Effector CD4-positive, alpha-beta T cell (primary cell): ENCODE results near the gene DUSP15. TPM values are rescaled to one million over a fixed set of nuclear protein-coding genes. Genes with fewer than 3 reads are reported as not detected.
"Not testable (repeated sequence)": the region's sequence is repeated elsewhere in the genome, so short reads cannot be mapped to it uniquely, and the experiment has no call there.

ENCODE experiments used
- DNase-seq: peaks from one replicate; pipeline ENCODE4 v3.0.0-alpha.2; 2020
- total RNA-seq: gene quantifications from one replicate; lab custom pipeline; 2026; lab: John Stamatoyannopoulos, UW

The DUSP15 gene
- not detected for total RNA-seq

DNA sequence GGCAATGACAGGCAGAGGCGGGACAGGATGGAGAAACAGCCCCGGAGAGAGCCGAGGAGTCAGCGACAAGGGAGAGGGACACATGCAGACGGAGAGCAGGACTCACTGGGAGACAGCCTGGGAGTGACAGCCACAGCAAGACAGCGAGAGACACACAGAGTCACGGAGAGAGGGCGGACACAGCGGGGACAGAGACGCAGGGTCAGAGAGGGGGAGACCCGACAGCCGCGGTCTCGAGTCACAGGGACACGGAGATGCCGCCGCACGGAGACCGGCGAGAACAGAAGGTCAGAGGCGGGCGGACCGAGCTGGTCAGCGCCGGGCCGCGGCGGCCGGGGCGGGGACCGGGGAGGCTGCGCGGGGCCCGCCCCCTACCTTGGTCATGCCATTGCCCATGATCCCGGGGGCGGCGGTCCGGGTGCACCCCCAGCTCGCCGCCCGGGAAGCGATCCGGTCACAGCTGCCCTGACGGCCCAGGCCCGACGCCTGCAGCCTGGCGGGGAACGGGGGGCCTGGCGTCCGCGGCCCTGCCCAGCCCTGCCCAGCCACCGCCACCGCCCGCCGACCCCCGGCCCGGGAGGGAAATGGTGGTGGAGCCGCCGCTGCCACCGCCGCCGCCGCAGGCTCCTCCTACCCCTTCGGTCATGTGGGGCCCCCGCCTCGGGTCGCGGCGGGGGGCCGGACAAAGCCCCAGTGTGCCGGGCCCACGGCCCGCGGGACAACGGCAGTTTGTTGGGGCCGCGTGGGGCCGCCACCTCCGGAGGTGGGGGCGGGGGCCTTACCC is at the start of gene DUSP15, which contains the start of gene TTLL9:
Gene DUSP15 (minus strand): TSS at position 586 of the 784 bp plus-strand sequence. CDS start 190 bp downstream, at position 396.
Gene TTLL9 (plus strand): TSS at position 693 of the 784 bp plus-strand sequence. CDS start 493 bp downstream, outside the sequence.
- no peak for DNase-seq

DNA sequence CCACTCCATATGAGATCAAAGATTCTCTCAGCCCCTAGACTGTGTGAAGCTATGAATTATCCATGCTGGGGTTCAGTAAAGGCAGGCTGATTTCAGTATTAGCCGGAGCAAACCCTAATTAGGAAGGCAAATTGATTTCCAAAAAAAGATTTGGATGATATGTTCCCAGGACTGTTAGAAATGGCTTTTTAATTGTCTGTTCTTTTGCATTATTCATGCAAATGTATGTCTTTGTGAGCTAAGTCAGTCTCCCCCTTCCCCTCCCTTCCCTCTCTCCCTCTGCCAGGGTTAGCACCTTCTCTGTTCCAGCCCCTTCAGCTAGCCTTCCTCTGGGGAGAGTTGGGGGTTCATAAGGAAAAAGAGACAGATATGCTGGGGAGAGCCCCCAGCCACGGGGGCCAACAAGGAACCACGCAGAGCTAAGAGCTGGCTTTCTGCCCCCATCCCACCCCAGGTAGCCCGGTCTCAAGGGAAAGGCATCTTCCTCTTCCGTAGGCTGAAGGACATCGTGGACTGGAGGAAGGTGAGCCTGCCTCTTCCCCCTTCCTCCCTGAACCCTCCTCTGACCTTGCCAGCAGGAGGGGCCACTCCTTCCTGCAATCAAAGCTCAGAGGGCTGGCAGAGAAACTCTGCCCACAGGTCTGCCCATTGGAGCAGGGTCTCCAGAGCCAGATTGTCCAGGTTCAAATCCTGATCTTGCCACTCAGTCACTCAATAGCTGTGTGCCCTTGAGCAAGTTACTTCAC is 49.3 kb upstream of the DUSP15 start:
- DNase-seq = no peak

GRCh38 chr20:31918466-31919105 is 48.3 kb upstream of the DUSP15 start:
- no peak for DNase-seq

GRCh38 chr20:31917962-31918412 is 47.7 kb upstream of the DUSP15 start:
- not testable (repeated sequence) for DNase-seq

GRCh38 chr20:31916708-31917107 is 46.4 kb upstream of the DUSP15 start:
- DNase-seq = no peak

GRCh38 chr20:31915491-31916280 is 45.4 kb upstream of the DUSP15 start:
- DNase-seq = no peak

GRCh38 chr20:31914170-31914569 is 43.8 kb upstream of the DUSP15 start:
- no peak for DNase-seq

DNA sequence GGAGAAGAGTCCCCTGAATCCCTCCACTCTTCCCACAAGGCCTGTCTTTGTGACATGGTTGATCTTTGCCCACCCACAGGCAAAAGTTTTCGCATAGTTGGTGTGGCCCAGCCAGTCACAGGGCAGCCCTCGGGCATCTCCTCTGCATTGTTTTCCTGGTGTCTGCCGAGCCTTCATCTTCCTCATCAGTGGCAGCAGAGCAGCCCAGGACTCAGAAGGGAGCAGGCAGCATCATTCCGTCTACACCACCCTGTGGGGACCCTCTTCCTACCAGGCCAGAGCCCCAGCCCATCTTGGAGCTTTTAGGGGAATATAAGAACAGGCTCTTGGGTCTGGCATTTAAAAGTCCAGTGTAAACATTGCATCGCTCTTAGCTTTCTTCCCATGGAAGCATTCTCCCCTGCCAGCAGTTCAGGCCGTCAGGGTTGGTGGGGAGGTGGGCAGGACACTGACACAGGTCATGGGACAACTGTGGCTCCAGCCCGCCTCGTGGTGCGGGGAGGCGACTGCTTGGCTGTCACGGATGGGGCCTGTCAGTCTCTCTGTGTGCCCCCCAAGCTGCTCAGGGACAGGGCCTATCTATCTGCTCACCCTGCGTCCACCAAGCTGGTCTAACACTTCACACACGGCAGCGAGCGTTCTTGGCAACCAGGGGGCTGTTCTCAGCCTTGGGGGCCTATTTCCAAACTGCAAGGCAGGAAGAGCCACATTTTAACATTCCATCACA is 43.3 kb upstream of the DUSP15 start:
- DNase-seq = no peak

- no peak for DNase-seq
These were observed 39.9 kb upstream of the DUSP15 start for GRCh38 chr20:31910071-31910803.

DNA sequence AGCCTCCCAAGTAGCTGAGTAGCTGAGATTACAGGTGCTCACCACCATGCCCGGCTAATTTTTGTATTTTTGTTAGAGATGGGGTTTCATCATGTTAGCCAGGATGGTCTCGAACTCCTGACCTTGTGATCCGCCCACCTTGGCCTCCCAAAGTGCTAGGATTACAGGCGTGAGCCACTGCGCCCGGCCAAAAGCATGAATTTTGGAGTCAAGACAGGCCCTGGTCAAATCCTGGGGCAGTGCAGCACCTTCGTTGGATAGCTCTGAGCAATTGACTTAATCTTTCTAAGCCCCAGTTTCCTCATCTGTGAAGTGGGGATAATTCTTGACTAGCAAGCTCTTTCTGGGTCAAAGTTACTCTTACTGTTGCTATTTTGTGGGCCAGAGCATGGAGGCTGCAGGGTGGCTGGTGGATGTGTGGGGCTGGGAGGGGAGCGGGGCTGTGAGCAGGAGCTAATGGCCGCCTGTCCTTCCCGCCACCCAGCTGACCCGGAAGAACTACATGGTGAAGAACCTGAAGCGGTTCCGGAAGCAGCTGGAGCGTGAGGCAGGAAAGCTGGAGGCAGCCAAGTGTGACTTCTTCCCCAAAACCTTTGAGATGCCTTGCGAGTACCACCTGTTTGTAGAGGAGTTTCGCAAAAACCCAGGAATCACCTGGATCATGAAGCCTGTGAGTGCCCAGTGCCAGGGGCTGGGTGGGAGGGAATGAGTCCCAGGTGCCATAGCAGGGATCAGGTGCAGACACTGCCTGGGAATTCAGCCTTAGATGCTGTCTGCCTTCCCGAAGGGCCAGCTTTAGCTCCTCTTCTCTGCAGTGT is 39.1 kb upstream of the DUSP15 start:
- no peak for DNase-seq

- DNase-seq = no peak
These were observed 38.1 kb upstream of the DUSP15 start for GRCh38 chr20:31908424-31908823.

- DNase-seq = no peak
These were observed 37.7 kb upstream of the DUSP15 start for GRCh38 chr20:31908016-31908415.

DNA sequence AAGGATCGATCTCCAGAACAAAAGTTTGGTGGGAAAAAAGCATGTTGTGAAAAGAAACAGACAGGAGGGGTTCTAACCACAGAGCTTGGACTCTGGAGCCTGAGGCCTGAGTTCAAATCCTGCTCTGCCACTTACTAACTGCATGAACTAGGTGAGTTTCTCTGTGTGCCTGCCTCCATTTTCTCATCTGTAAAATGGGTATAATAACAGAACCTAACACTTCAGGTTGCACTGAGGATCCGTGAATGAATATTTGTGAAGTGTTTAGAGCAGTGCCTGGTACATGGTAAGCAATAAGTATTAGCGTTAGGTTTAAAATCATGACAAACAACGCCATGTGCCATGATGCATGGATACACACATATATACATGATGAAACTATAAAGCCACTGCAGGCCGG is 36.7 kb upstream of the DUSP15 start:
- no peak for DNase-seq

GRCh38 chr20:31906001-31906400 is 35.7 kb upstream of the DUSP15 start:
- no peak for DNase-seq

DNA sequence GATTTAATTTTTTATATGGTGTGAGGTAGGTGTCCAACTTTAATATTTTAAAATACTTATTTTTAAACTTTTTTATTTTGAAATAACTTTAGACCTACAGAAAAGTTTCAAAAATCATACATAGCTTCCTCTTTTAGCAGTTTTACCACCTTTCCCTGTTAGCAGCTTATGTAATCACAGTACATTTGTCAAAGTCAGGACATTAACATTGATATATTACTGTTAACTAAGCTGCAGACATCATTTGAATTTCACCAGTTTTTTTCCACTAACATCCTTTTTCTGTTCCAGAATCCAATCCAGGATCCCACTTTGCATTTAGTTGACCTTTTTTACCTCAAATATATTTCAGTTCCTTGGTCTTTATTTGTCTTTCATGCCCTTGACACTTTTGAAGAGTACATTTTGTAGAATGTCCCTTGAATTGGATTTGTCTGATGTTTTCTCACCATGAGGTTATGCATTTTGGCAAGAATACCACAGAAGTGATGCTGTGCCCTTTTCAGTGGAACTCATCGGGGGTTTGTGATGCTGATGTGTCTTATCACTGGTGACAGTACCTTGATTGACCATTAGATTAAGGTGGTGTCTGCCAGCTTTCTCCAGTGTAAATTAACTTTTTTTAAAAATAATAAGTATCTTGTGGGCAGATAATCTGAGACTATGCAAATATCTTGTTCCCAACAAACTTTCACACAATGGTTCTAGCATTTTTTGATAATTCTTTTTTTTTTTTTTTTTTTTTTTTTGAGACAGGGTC is 33.5 kb upstream of the DUSP15 start:
- no peak for DNase-seq

DNA sequence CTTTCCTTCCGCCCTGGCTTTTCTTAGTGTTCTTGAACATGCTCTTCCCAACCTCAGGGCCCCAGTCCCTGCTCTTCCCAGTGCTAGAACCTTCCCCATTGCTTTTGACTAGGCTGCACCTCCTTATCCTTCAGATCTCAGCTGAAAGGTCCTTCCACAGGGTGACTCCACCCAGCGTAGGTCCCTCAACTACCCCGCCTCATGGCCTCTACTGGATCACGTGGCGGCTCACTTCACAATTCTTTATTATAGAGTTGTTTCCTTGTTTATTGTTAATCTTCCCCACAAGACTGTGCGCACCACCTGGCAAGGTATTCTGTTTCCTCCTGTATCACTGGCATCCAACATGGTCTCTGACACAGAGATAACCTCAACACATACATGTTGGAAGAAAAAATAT is 31.3 kb upstream of the DUSP15 start:
- DNase-seq = no peak

GRCh38 chr20:31897541-31897940 is 27.2 kb upstream of the DUSP15 start:
- DNase-seq = no peak

DNA sequence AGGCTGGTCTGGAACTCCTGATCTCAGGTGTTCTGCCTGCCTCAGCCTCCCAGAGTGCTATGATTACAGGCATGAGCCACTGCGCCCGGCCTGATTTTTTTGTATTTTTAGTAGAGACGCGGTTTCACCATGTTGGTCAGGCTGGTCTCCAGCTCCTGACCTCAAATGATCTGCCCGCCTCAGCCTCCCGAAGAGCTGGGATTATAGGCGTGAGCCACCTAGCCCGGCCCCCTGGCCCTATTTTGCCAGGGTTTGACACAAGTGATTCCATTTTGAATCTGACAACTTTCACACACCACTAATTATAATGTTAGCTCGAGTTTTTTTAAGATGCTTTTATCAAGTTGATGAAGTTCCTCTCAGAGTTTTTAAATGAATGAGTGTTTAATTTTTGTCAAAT is 25.7 kb upstream of the DUSP15 start:
- DNase-seq = no peak

DNA sequence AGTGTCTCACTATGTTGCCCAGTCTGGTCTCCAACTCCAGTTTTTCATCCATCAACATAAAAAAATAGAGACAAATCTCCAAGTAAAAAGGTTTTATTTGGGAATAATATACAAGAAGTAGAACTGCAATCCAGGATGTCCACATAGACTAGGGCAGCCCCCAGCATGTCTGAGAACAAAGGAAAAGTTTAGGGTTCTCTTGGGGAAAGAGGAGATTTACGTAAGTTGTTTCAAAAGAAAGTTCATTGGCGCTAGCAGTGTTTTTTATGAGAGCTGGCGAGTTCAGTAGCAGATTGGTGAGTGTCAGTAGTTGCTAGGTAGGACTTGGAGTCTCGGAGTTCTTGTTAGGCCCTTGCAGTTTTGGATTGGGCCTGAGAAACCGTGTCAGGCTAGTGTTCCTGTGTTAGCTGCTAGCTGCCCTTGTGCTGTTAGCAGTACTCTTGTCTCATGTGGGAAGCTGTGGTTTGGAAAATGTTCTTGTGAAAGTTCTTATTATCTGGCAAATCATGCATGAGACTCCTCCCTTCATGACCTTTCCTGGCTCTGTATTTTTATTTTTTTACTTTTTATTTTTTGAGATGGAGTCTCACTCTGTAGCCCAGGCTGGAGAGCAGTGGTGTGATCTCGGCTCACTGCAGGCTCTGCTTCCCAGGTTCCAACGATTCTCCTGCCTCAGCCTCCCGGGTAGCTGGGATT is 24.8 kb upstream of the DUSP15 start:
- DNase-seq = no peak
